Heart left ventricle (tissue), 16 donors: ENCODE data around the gene CCDC197. TPM values are rescaled to one million over a fixed set of nuclear protein-coding genes. Genes with fewer than 3 reads are reported as not detected.

Source experiments
- ATAC-seq, 4 donors: fragments of 200-7000 bp; cut with Tn5 transposase; one replicate each; pipeline ENCODE4 v1.9.1; 2020 to 2022; ENCODE audit warnings: moderate library complexity in 4 of 4, mild to moderate bottlenecking in 3 of 4, moderate number of reproducible peaks in 1 of 4
- DNase-seq, 5 donors: peaks; one replicate each; pipeline ENCODE4 v3.0.0-alpha.2; 2020
- H3K27ac ChIP-seq, 12 donors: fragments of 200-600 bp; sonication (generic) in 4 of 12; one replicate each; pipeline versions ENCODE4 v1.5.0 to v1.8.0; 2016 to 2022; ENCODE audit warnings: mild to moderate bottlenecking in 2 of 12
- H3K27me3 ChIP-seq, 9 donors: fragments of 200-600 bp; sonication (generic) in 2 of 9; one replicate each; pipeline versions ENCODE4 v1.5.1 to v1.8.0; 2016 to 2022; ENCODE audit warnings: mild to moderate bottlenecking in 3 of 9
- H3K36me3 ChIP-seq, 9 donors: fragments of 200-600 bp; sonication (generic) in 2 of 9; one replicate each; pipeline versions ENCODE4 v1.5.0 to v1.8.0; 2018 to 2022; ENCODE audit warnings: mild to moderate bottlenecking in 2 of 9
- H3K4me1 ChIP-seq, 12 donors: fragments of 200-600 bp; sonication (generic) in 4 of 12; one replicate each; pipeline versions ENCODE4 v1.5.0 to v1.8.0; 2016 to 2022; ENCODE audit warnings: mild to moderate bottlenecking in 3 of 12
- H3K4me3 ChIP-seq, 12 donors: fragments of 200-600 bp; sonication (generic) in 4 of 12; one replicate each; pipeline versions ENCODE4 v1.5.0 to v1.8.0; 2017 to 2022; ENCODE audit warnings: mild to moderate bottlenecking in 9 of 12, moderate library complexity in 4 of 12
- H3K9me3 ChIP-seq, 12 donors: fragments of 200-600 bp; sonication (generic) in 4 of 12; one replicate each; pipeline versions ENCODE4 v1.5.0 to v1.8.0; 2016 to 2022; ENCODE audit warnings: mild to moderate bottlenecking in 1 of 12
- POLR2A ChIP-seq, 2 donors: fragments of 450-650 bp; IDR thresholded peaks; one replicate each; pipeline ENCODE4 v1.6.1; 2017; ENCODE audit warnings: antibody characterized with exemption in 2 of 2, mild to moderate bottlenecking in 2 of 2, moderate library complexity in 2 of 2
- WGBS, 4 donors: extraction: QIAGEN DNeasy Blood & Tissue Kit in 2 of 4; methylation state at CpG; one replicate each; pipeline versions ENCODE4 v1.1.5 to v1.1.7; 2013 to 2018; 5-methylcytosine and 5-hydroxymethylcytosine counted together
- intact Hi-C, 10 donors: fragments of 100-400 bp; cut with DNase I; formaldehyde crosslinking; loops; one replicate each; pipeline versions ENCODE4 v1.11.1 to v1.14.2; 2022
- polyA plus RNA-seq, 2 donors: library from polyadenylated mRNA; stranded (reverse); fragments of 200-250 nt; gene quantifications; one replicate each; pipeline ENCODE4 v1.2.3, GENCODE V29; 2013
- total RNA-seq, 9 donors: library from RNA; depleted of rRNA in 2 of 9; stranded (reverse); fragments of >200 nt in 2 of 9; fragmentation: NEBNext Ultra II Directional in 3 of 9; extraction: Animal tissue kit (Norgen Biotek cat#: 25700) in 3 of 9; gene quantifications; one replicate each; pipeline versions ENCODE4 v1.1.0 to v1.2.4, GENCODE V29; 2016 to 2023
- TF ChIP-seq, protein P1 (sequence below), 12 donors: fragments of 200-600 bp; sonication (generic) in 4 of 12; IDR thresholded peaks; one replicate each; pipeline versions ENCODE4 v1.5.0 to v1.8.0; 2018 to 2022; ENCODE audit warnings: antibody characterized with exemption in 12 of 12, mild to moderate bottlenecking in 5 of 12
- donor health status: ischemic (EF 13 %, LVEDD 7.1; RV severe dilation, severe dysfunction).
- donor health status: healthy with polysubstance abuse.
- donor health status: DM: no; HTN: yes; CAD: no.
- donor health status: DM: no; HTN: no; CAD: no.
- donor health status: ischemic (EF 25% LVEDD 6.9; RV normal size, moderate dysfunction).
- donor health status: ischemic (EF 25% LVEDD 5.7; RV mildly dilated, moderate dysfunction).
- donor health status: healthy.
- donor health status: DM: yes; HTN: yes; CAD: no.
- donor health status: ischemic (EF 35%, LVEDD 5.7; RV mildly dilated, moderate dysfunction).
- donor health status: nonischemic (EF 11% LVEDD 7.7; RV severe dilation, severe dysfunction).
- donor health status: DM: yes; HTN: yes; CAD: no.
- donor health status: PGD.
- donor health status: ischemic (EF 29% LVEDD 5.4; RV normal size, mild dysfunction).
- donor health status: nonischemic (EF 23%, LVEDD 6.1; RV moderate dilation, normal function).

Gene CCDC197
- total and polyA plus RNA-seq, 11 donors = 0.23 to 1.4 (median 0.88) TPM; not detected in 4

DNA sequence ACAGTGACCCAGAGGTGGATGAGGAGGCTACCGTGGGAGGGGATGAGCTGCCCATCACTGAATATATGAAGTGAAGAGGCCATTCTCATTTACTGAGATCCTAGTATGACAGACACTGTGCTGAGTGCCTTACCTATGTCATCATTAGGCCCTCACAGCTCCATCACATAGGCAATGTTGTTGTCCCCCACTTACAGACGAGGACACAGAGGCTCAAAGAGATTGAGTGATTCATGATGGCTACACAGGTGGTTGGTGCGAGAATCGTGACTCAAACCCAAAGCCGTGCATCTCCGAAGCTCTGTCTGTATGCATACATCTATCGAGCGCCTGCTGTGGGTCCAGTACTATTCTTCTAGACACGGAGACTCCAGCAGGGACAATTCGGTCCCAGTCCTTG, 5.9 kb upstream of the CCDC197 start:
- 85 to 92% (median 92%) methylated on average over 10 of the region's 10 CpGs for WGBS, 4 donors
- TF ChIP-seq, protein P1, sequence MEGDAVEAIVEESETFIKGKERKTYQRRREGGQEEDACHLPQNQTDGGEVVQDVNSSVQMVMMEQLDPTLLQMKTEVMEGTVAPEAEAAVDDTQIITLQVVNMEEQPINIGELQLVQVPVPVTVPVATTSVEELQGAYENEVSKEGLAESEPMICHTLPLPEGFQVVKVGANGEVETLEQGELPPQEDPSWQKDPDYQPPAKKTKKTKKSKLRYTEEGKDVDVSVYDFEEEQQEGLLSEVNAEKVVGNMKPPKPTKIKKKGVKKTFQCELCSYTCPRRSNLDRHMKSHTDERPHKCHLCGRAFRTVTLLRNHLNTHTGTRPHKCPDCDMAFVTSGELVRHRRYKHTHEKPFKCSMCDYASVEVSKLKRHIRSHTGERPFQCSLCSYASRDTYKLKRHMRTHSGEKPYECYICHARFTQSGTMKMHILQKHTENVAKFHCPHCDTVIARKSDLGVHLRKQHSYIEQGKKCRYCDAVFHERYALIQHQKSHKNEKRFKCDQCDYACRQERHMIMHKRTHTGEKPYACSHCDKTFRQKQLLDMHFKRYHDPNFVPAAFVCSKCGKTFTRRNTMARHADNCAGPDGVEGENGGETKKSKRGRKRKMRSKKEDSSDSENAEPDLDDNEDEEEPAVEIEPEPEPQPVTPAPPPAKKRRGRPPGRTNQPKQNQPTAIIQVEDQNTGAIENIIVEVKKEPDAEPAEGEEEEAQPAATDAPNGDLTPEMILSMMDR (IDR thresholded peaks at IDR 0.05) = no peak
- no peak for ATAC-seq
- Histone ChIP-seq H3K27ac (no peak overlapping the region), H3K27me3 (no peaks in the 10 kb centered on the region), H3K4me1 (peaks cover 0 to 31% (median 11%) of the 10 kb centered on the region in 12 donors), H3K36me3 (no peaks in the 10 kb centered on the region), H3K4me3 (no peak overlapping the region), H3K9me3 (no peaks in the 10 kb centered on the region)
- no peak for DNase-seq
- intact Hi-C loops = loop anchor here in 1 of 10 donors (10.0 kb wide), 1 partner anchor 336 kb away; no protein-coding TSS in a partner anchor

GRCh38 chr14:93991649-93992048, 5.5 kb upstream of the CCDC197 start:
- peaks cover 0 to 34% (median 11%) of the 10 kb centered on the region in 12 donors for H3K4me1 ChIP-seq
- H3K4me3 ChIP-seq = no peak overlapping the region
- 86 to 92% (median 90%) methylated on average over 4 of the region's 4 CpGs for WGBS, 4 donors
- intact Hi-C loops = loop anchor here in 1 of 10 donors (10.0 kb wide), 1 partner anchor 337 kb away; no protein-coding TSS in a partner anchor
- DNase-seq (no peak), ATAC-seq (no peak)
- H3K27me3 ChIP-seq = no peaks in the 10 kb centered on the region
- H3K9me3 ChIP-seq = no peaks in the 10 kb centered on the region
- H3K27ac ChIP-seq = no peak overlapping the region
- TF ChIP-seq POLR2A (IDR thresholded peaks at IDR 0.05) = no peak
- no peaks in the 10 kb centered on the region for H3K36me3 ChIP-seq

DNA sequence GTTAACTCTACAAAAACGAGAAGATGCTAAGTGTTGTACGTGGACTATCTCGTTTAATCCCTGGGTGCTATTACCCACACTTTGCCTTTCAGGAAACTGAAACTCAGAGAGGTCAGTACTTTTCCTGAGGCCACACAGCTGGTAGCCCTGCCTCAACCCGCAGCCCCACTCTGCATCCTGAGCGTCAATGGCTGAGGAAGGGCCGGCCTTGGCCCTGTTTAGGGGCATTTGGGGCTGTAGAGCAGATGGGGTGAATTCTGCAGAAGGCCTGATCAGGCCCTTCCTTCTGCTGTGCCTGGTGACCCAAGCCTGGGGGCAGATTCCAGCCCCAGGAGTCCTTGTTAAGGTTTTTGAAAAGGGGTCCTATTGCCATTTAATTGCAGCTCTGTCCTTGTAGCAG, 3.7 kb upstream of the CCDC197 start:
- Histone ChIP-seq H3K36me3 (no peaks in the 10 kb centered on the region), H3K27me3 (no peaks in the 10 kb centered on the region), H3K27ac (peak overlapping the region in 1 of 12 donors; percentile 83), H3K9me3 (no peaks in the 10 kb centered on the region), H3K4me1 (peaks cover 0 to 37% (median 16%) of the 10 kb centered on the region in 12 donors), H3K4me3 (no peak overlapping the region)
- no peak for TF ChIP-seq POLR2A (IDR thresholded peaks at IDR 0.05)
- TF ChIP-seq, protein P1 (IDR thresholded peaks at IDR 0.05) = no peak
- intact Hi-C loops = loop anchor here in 1 of 10 donors (10.0 kb wide), 1 partner anchor 339 kb away; no protein-coding TSS in a partner anchor
- DNase-seq (no peak), ATAC-seq (no peak)
- WGBS, 4 donors = 75 to 86% (median 82%) methylated on average over 5 to 6 of the region's 6 CpGs

- peak; percentile 70 to 90 (median 74) for ATAC-seq
- H3K27ac ChIP-seq = peak overlapping the region in 8 of 12 donors; percentile 14 to 92 (median 62)
- intact Hi-C loops = loop anchor here in 3 of 10 donors (5.0 to 10.0 kb wide), 3 partner anchors 33 to 340 kb away; no protein-coding TSS in a partner anchor
- no peaks in the 10 kb centered on the region for H3K36me3 ChIP-seq
- peaks cover 0 to 48% (median 19%) of the 10 kb centered on the region in 12 donors for H3K4me1 ChIP-seq
- H3K4me3 ChIP-seq = no peak overlapping the region
- DNase-seq = peak in 4 of 5 donors; percentile 50 to 88 (median 60)
- H3K27me3 ChIP-seq = no peaks in the 10 kb centered on the region
- no peak for TF ChIP-seq POLR2A (IDR thresholded peaks at IDR 0.05)
- TF ChIP-seq, protein P1 (IDR thresholded peaks at IDR 0.05) = no peak
- H3K9me3 ChIP-seq = no peaks in the 10 kb centered on the region
- WGBS, 4 donors = 36 to 56% (median 52%) methylated on average over 11 to 13 of the region's 13 CpGs
Measured at GRCh38 chr14:93994919-93995682, 2.0 kb upstream of the CCDC197 start.
